Lower leg skin (tissue), 3 donors: ENCODE data around the gene GORASP1.

Source experiments
- CTCF ChIP-seq, 3 donors: fragments of 450-650 bp; IDR thresholded peaks; one replicate each; pipeline ENCODE4 v1.5.1; 2016; ENCODE audit warnings: antibody characterized with exemption in 3 of 3, mild to moderate bottlenecking in 3 of 3, moderate library complexity in 2 of 3
- POLR2A ChIP-seq, 2 donors: fragments of 450-650 bp; IDR thresholded peaks; one replicate each; pipeline ENCODE4 v1.6.1; 2016 to 2017; ENCODE audit warnings: antibody characterized with exemption in 2 of 2, mild to moderate bottlenecking in 1 of 2, moderate library complexity in 1 of 2

GRCh38 chr3:39110041-39110639 is 2.7 kb upstream of the GORASP1 start:
- TF ChIP-seq CTCF (IDR thresholded peaks at IDR 0.05) (no peak), POLR2A (IDR thresholded peaks at IDR 0.05) (no peak)
